GM12878 (cell line): ENCODE measurements around the gene IL31. TPM values are rescaled to one million over a fixed set of nuclear protein-coding genes. Genes with fewer than 3 reads are reported as not detected.

Experiments
- ATAC-seq: fragments of 200-7000 bp; cut with Tn5 transposase; 3 replicates; pipeline ENCODE4 v1.9.1; 2020; ENCODE audit warnings: mild to moderate bottlenecking, moderate library complexity
- BruUV-seq: library from RNA; stranded (reverse); fragments of 400-500 nt; replicated peaks from 2 replicates; lab custom pipeline; 2021; lab: Mats Ljungman, UMichigan
- CTCF ChIA-PET: fragments of 300-600 bp; sonication (Branson Sonifier 250); formaldehyde crosslinking; extraction: SDS; loops from one replicate; lab custom pipeline; 2021; ENCODE audit warnings: inconsistent platforms; lab: Yijun Ruan, JAX
- POLR2A ChIA-PET: fragments of 350-600 bp; formaldehyde crosslinking; extraction: SDS; loops from one replicate; lab custom pipeline; 2021; ENCODE audit warnings: inconsistent platforms; lab: Charles Lee
- RAD21 ChIA-PET: fragments of 300-600 bp; sonication (Branson Sonifier 250); formaldehyde crosslinking; loops from one replicate; lab custom pipeline; 2023; ENCODE audit warnings: antibody characterized with exemption; ENCODE audit not compliant: unreplicated experiment; lab: Charles Lee
- SMC1A ChIA-PET: fragments of 300-600 bp; sonication (Branson Sonifier 250); formaldehyde crosslinking; loops from one replicate; lab custom pipeline; 2023; ENCODE audit not compliant: unreplicated experiment, uncharacterized antibody; lab: Charles Lee
- DNase-seq: peaks from one replicate; pipeline ENCODE4 v3.0.0-alpha.2; 2011; ENCODE audit warnings: low read depth, low spot score
- FAIRE-seq: peaks from 3 replicates; lab custom pipeline; 2011; peaks lifted over from hg19 to GRCh38; lab: Jason Lieb, UNC
- H2AFZ ChIP-seq: 2 replicates; pipeline ENCODE4 v1.6.0; 2011; ENCODE audit warnings: low read depth, low read length, control low read depth; ENCODE audit not compliant: control insufficient read depth
- H3K27ac ChIP-seq: 2 replicates; pipeline ENCODE4 v1.5.1; 2011; ENCODE audit warnings: control low read depth; ENCODE audit not compliant: control insufficient read depth, insufficient read depth
- H3K27me3 ChIP-seq, 2 experiments: replicated peaks in 1 of 2; 2 replicates each; pipeline versions ENCODE4 v1.6.0 to v1.6.1; 2011; ENCODE audit warnings: low read length in 1 of 2; ENCODE audit not compliant: control insufficient read depth in 2 of 2, insufficient read depth in 2 of 2
- H3K36me3 ChIP-seq, 2 experiments: 2 replicates each; pipeline ENCODE4 v1.5.1; 2011; ENCODE audit warnings: low read length in 1 of 2; ENCODE audit not compliant: control insufficient read depth in 2 of 2, insufficient read depth in 2 of 2
- H3K4me1 ChIP-seq: 2 replicates; pipeline ENCODE4 v1.6.1; 2011; ENCODE audit warnings: mild to moderate bottlenecking, low read length, moderate library complexity, mixed read lengths; ENCODE audit not compliant: control insufficient read depth, insufficient read depth
- H3K4me2 ChIP-seq: 2 replicates; pipeline ENCODE4 v1.6.0; 2011; ENCODE audit warnings: control low read depth; ENCODE audit not compliant: control insufficient read depth, insufficient read depth
- H3K4me3 ChIP-seq: fragments of 200-600 bp; sonication (generic); 2 replicates; pipeline ENCODE4 v1.5.1; 2016
- H3K79me2 ChIP-seq: 2 replicates; pipeline ENCODE4 v1.6.0; 2011; ENCODE audit warnings: low read length; ENCODE audit not compliant: control insufficient read depth, insufficient read depth
- H3K9ac ChIP-seq: 2 replicates; pipeline ENCODE4 v1.8.0; 2011; ENCODE audit warnings: low read length, control low read depth, mixed read lengths; ENCODE audit not compliant: control insufficient read depth, insufficient read depth
- H3K9me3 ChIP-seq: replicated peaks from 3 replicates; pipeline ENCODE4 v1.5.1; 2011; ENCODE audit warnings: mild to moderate bottlenecking, low read length; ENCODE audit not compliant: control insufficient read depth, insufficient read depth
- H4K20me1 ChIP-seq: 2 replicates; pipeline ENCODE4 v1.6.0; 2011; ENCODE audit not compliant: control insufficient read depth, insufficient read depth
- CBFB ChIP-seq: IDR thresholded peaks from 2 replicates; pipeline ENCODE4 v1.6.1; 2016; ENCODE audit warnings: antibody characterized with exemption, low read depth
- CHD1 ChIP-seq: IDR thresholded peaks from 2 replicates; pipeline ENCODE4 v1.6.1; 2012; ENCODE audit warnings: low read depth, low read length, improper control_type of control experiment
- NFXL1 ChIP-seq: fragments of 450-650 bp; IDR thresholded peaks from 2 replicates; pipeline ENCODE4 v1.6.1; 2017; ENCODE audit warnings: antibody characterized with exemption, mild to moderate bottlenecking, borderline replicate concordance
- NFYB ChIP-seq: IDR thresholded peaks from 2 replicates; pipeline ENCODE4 v1.6.1; 2011; ENCODE audit warnings: low read depth, mild to moderate bottlenecking, low read length, improper control_type of control experiment, moderate library complexity; ENCODE audit not compliant: insufficient read depth
- POLR2AphosphoS2 ChIP-seq: IDR thresholded peaks from 2 replicates; pipeline ENCODE4 v1.6.1; 2011; ENCODE audit warnings: low read depth, mild to moderate bottlenecking, low read length, improper control_type of control experiment, moderate library complexity
- POLR2AphosphoS5 ChIP-seq: IDR thresholded peaks from 2 replicates; pipeline ENCODE4 v1.6.1; 2011; ENCODE audit warnings: mild to moderate bottlenecking, low read length, inconsistent platforms
- RCOR1 ChIP-seq: conservative IDR thresholded peaks from 2 replicates; pipeline ENCODE4 v1.6.1; 2012; ENCODE audit warnings: low read depth, low read length, improper control_type of control experiment
- SMAD5 ChIP-seq: IDR thresholded peaks from 2 replicates; pipeline ENCODE4 v1.6.1; 2016; ENCODE audit warnings: antibody characterized with exemption, low read depth
- SMC3 ChIP-seq: IDR thresholded peaks from 2 replicates; pipeline ENCODE4 v1.6.1; 2011; ENCODE audit warnings: low read length, improper control_type of control experiment, borderline replicate concordance
- ZNF384 ChIP-seq: IDR thresholded peaks from 2 replicates; pipeline ENCODE4 v1.6.1; 2012; ENCODE audit warnings: low read depth, mild to moderate bottlenecking, low read length, improper control_type of control experiment, borderline replicate concordance
- WGBS: methylation state at CpG from one replicate; pipeline ENCODE4 v1.1.6; 2016; ENCODE audit warnings: low lambda C conversion rate; ENCODE audit not compliant: insufficient replicate concordance, insufficient coverage; ENCODE audit errors: missing lambda C conversion rate; 5-methylcytosine and 5-hydroxymethylcytosine counted together
- in situ Hi-C: fragments of 300-500 bp; cut with MboI; formaldehyde crosslinking; loops from 9 replicates; pipeline ENCODE4 v1.14.3; 2018; ENCODE audit warnings: mixed read lengths
- intact Hi-C: fragments of 100-400 bp; cut with micrococcal nuclease; formaldehyde crosslinking; loops from one replicate; pipeline ENCODE4 v1.14.2; 2022; ENCODE audit not compliant: unreplicated experiment
- polyA plus RNA-seq, 11 experiments: library from polyadenylated mRNA; depleted of rRNA in 4 of 11; unstranded in 6 of 11; stranded (reverse) in 5 of 11; fragments of >200 nt; fragmentation: Nextera tagmentation in 4 of 11; fragmentation: Illumina TruSeq in 1 of 11; extraction: Ambion mirVana in 4 of 11; extraction: Trizol in 1 of 11; gene quantifications; 1 replicate in 1 of 11; 2 replicates in 10 of 11; pipeline versions ENCODE4 v1.2.1 to v1.2.3, GENCODE V29; 2011 to 2016; ENCODE audit warnings: inconsistent platforms in 2 of 11, missing spikeins in 2 of 11, low read depth in 1 of 11
- total RNA-seq, 4 experiments: library from RNA; depleted of rRNA in 3 of 4; stranded (reverse); fragments of >200 nt in 3 of 4; fragmentation: Illumina TruSeq in 1 of 4; extraction: Trizol in 1 of 4; gene quantifications; 2 replicates each; pipeline versions ENCODE4 v1.2.1 to v1.2.3, GENCODE V29; 2013 to 2021
- TF ChIP-seq, protein P1 (sequence below): fragments of 450-650 bp; IDR thresholded peaks from 2 replicates; pipeline ENCODE4 v1.6.1; 2017; ENCODE audit warnings: mild to moderate bottlenecking
- TF ChIP-seq, protein P2 (sequence below): IDR thresholded peaks from 2 replicates; pipeline ENCODE4 v1.6.1; 2012; ENCODE audit warnings: low read length, inconsistent platforms
- TF ChIP-seq, protein P3 (sequence below): IDR thresholded peaks from 2 replicates; pipeline ENCODE4 v1.6.1; 2012; ENCODE audit warnings: low read depth, low read length, improper control_type of control experiment

The IL31 gene
- total and polyA plus RNA-seq, 10 of the 15 experiments (the other 5 are each of a cell fraction or from before 2014, with no cell fraction given): not detected

DNA sequence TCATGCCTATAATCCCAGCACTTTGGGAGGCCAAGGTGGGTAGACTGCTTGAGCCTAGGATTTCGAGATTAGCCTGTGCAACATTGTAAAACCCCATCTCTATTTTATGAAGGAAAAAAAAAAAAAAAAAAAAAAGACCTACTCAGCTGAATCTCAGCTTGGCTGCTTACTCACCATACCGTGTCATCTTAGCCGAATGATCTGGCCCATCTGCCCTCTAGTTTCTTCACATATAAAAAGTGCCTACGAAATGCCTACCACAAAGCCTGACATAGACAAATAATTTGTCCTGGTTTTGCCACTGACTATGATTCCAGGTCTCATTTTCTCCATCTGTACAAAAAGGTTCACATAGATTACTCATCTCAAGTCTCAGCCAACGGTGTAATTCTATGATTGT, 41.8 kb upstream of the IL31 start:
- SMC1A ChIA-PET: no interaction called here
- CTCF ChIA-PET: interaction anchor here (0.6 to 1.6 kb wide), 5 partner anchors 8 to 92 kb away, joined by 3 to 6 read pairs (median 5); no protein-coding TSS in a partner anchor

DNA sequence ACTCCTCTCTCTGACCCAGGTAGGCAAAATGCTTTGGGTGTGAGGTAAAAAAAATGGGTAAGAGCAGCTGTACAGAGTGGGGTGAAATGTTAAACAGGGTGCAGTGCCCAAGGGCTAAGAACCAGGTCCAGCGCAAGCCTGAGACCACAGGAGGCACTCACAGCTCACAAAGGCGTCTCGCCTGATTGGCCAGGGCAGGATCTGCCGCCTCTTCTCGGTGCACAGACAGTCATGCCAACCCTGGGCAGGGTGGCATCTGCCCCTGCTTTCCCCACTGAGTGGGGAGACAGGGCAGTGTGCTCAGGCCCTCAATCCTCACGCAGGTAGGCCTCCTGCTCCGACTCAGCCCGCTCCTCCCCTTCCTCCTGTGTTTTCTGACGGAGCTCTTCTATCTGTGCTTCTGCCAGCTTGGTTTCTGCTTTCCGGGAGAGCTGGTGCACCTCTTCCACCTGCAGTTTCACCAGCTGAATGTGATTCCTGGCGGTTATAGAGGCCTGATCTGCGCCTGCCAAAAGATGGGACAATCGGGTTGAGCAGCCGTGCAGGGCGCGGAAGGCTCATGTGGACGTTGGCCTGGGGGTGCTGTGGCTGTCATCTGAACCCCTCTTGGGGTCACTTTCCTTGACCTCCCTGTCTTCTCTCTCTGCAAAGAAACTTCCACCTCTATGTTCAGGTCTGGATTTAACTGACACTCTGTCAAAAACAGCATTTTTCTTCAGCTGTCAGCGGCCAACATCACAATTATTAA, 34.2 kb upstream of the IL31 start:
- CTCF ChIA-PET: interaction anchor here (0.9 kb wide), 1 partner anchor 18 kb away, joined by 3 read pairs; no protein-coding TSS in a partner anchor
- Histone ChIP-seq H3K36me3 (peaks cover 10 to 11% of the 10 kb centered on the region in 2 experiments; a peak in 3 of 4 replicates), H3K9me3 (no peaks in the 10 kb centered on the region; the same call in 2 of the 3 replicates), H3K4me2 (no peak overlapping the region), H3K4me1 (no peaks in the 10 kb centered on the region), H3K79me2 (no peaks in the 10 kb centered on the region), H3K9ac (no peak overlapping the region), H2AFZ (no peak overlapping the region), H3K4me3 (no peak overlapping the region), H4K20me1 (no peaks in the 10 kb centered on the region; the same call in 1 of the 2 replicates), H3K27ac (no peak overlapping the region), H3K27me3 (no peaks in the 10 kb centered on the region; a peak in 2 of 4 replicates)
- POLR2A ChIA-PET: no interaction called here
- RAD21 ChIA-PET: no interaction called here
- FAIRE-seq (no peak), DNase-seq (no peak), ATAC-seq (no peak)
- WGBS: 96% methylated on average over 18 of the region's 18 CpGs
- TF ChIP-seq NFYB: no peak
- TF ChIP-seq RCOR1: no peak
- no peak for TF ChIP-seq NFXL1
- TF ChIP-seq, protein P1, sequence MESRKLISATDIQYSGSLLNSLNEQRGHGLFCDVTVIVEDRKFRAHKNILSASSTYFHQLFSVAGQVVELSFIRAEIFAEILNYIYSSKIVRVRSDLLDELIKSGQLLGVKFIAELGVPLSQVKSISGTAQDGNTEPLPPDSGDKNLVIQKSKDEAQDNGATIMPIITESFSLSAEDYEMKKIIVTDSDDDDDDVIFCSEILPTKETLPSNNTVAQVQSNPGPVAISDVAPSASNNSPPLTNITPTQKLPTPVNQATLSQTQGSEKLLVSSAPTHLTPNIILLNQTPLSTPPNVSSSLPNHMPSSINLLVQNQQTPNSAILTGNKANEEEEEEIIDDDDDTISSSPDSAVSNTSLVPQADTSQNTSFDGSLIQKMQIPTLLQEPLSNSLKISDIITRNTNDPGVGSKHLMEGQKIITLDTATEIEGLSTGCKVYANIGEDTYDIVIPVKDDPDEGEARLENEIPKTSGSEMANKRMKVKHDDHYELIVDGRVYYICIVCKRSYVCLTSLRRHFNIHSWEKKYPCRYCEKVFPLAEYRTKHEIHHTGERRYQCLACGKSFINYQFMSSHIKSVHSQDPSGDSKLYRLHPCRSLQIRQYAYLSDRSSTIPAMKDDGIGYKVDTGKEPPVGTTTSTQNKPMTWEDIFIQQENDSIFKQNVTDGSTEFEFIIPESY: no peak
- TF ChIP-seq, protein P2, sequence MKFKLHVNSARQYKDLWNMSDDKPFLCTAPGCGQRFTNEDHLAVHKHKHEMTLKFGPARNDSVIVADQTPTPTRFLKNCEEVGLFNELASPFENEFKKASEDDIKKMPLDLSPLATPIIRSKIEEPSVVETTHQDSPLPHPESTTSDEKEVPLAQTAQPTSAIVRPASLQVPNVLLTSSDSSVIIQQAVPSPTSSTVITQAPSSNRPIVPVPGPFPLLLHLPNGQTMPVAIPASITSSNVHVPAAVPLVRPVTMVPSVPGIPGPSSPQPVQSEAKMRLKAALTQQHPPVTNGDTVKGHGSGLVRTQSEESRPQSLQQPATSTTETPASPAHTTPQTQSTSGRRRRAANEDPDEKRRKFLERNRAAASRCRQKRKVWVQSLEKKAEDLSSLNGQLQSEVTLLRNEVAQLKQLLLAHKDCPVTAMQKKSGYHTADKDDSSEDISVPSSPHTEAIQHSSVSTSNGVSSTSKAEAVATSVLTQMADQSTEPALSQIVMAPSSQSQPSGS: no peak
- TF ChIP-seq ZNF384: no peak
- TF ChIP-seq, protein P3, sequence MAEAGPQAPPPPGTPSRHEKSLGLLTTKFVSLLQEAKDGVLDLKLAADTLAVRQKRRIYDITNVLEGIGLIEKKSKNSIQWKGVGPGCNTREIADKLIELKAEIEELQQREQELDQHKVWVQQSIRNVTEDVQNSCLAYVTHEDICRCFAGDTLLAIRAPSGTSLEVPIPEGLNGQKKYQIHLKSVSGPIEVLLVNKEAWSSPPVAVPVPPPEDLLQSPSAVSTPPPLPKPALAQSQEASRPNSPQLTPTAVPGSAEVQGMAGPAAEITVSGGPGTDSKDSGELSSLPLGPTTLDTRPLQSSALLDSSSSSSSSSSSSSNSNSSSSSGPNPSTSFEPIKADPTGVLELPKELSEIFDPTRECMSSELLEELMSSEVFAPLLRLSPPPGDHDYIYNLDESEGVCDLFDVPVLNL: no peak
- TF ChIP-seq CHD1: no peak
- intact Hi-C loops: no loop called here
- SMC1A ChIA-PET: no interaction called here
- in situ Hi-C loops: no loop called here
- BruUV-seq: TSS peak; percentile 45

More for the DNA sequence above, 41.8 kb upstream of the IL31 start:
- BruUV-seq: no TSS peak
- ATAC-seq: no peak
- in situ Hi-C loops (no loop called here), intact Hi-C loops (no loop called here)
- H3K4me1 ChIP-seq: no peaks in the 10 kb centered on the region
- POLR2A ChIA-PET: interaction anchor here (0.6 kb wide), 3 partner anchors 60 to 730 kb away, joined by 3 to 5 read pairs (median 4); no protein-coding TSS in a partner anchor
- H3K4me3 ChIP-seq: no peak overlapping the region
- 91% methylated on average over 5 of the region's 5 CpGs for WGBS
- H4K20me1 ChIP-seq: no peaks in the 10 kb centered on the region
- no peaks in the 10 kb centered on the region for H3K79me2 ChIP-seq
- FAIRE-seq: no peak
- RAD21 ChIA-PET: no interaction called here
- TF ChIP-seq SMC3: no peak
- TF ChIP-seq POLR2AphosphoS2: no peak
- TF ChIP-seq SMAD5: no peak
- no peak for TF ChIP-seq POLR2AphosphoS5
- TF ChIP-seq CBFB: no peak
- TF ChIP-seq, all 136 proteins: peak for 0
- Histone ChIP-seq H3K9me3 (no peaks in the 10 kb centered on the region), H3K4me2 (no peak overlapping the region), H2AFZ (no peak overlapping the region), H3K27ac (no peak overlapping the region), H3K27me3 (no peaks in the 10 kb centered on the region), H3K36me3 (peaks cover 5 to 27% of the 10 kb centered on the region in 2 experiments), H3K9ac (no peak overlapping the region)
- no peak for DNase-seq
